Neuronal stem cell (in vitro differentiated cells): ENCODE results near the gene SDCCAG8.

ENCODE experiments used
- DNase-seq: peaks from one replicate; pipeline ENCODE4 v3.0.0-alpha.2; 2013; ENCODE audit warnings: low spot score
- H2AFZ ChIP-seq: one replicate; pipeline ENCODE4 v1.6.1; 2013; ENCODE audit warnings: mild to moderate bottlenecking, low read length, inconsistent platforms
- H2AK5ac ChIP-seq: 2 replicates; pipeline ENCODE4 v1.6.1; 2013; ENCODE audit warnings: low read depth, mild to moderate bottlenecking, inconsistent platforms, low read length, moderate library complexity, mixed read lengths
- H2BK120ac ChIP-seq: 2 replicates; pipeline ENCODE4 v1.6.1; 2013; ENCODE audit warnings: low read depth, mild to moderate bottlenecking, inconsistent platforms, low read length, moderate library complexity, mixed read lengths
- H2BK12ac ChIP-seq: one replicate; pipeline ENCODE4 v1.6.1; 2013; ENCODE audit warnings: low read length, inconsistent platforms
- H2BK15ac ChIP-seq: 2 replicates; pipeline ENCODE4 v1.6.1; 2013; ENCODE audit warnings: mild to moderate bottlenecking, low read length, inconsistent platforms, mixed read lengths
- H2BK5ac ChIP-seq: one replicate; pipeline ENCODE4 v1.6.1; 2013; ENCODE audit warnings: inconsistent platforms, mild to moderate bottlenecking, low read length, moderate library complexity
- H3K14ac ChIP-seq: one replicate; pipeline ENCODE4 v1.6.1; 2013; ENCODE audit warnings: low read length, inconsistent platforms
- H3K18ac ChIP-seq: 2 replicates; pipeline ENCODE4 v1.6.1; 2013; ENCODE audit warnings: low read length, inconsistent platforms
- H3K23ac ChIP-seq: 2 replicates; pipeline ENCODE4 v1.6.1; 2013; ENCODE audit warnings: low read depth, mild to moderate bottlenecking, mixed read lengths, low read length, inconsistent platforms; ENCODE audit not compliant: poor library complexity
- H3K27ac ChIP-seq: replicated peaks from 3 replicates; pipeline ENCODE4 v1.5.1; 2013; ENCODE audit warnings: low read length, inconsistent platforms
- H3K27me3 ChIP-seq, 3 experiments: 2 replicates each; pipeline ENCODE4 v1.6.1; 2013; ENCODE audit warnings: low read length in 3 of 3, mild to moderate bottlenecking in 2 of 3, inconsistent platforms in 1 of 3, low read depth in 1 of 3, mixed read lengths in 1 of 3, moderate library complexity in 1 of 3; ENCODE audit not compliant: control insufficient read depth in 3 of 3, insufficient read depth in 3 of 3
- H3K36me3 ChIP-seq, 2 donors: replicated peaks in 1 of 2; 2 replicates each; pipeline ENCODE4 v1.6.1; 2013; ENCODE audit warnings: low read length in 2 of 2; ENCODE audit not compliant: control insufficient read depth in 2 of 2, insufficient read depth in 2 of 2
- H3K4ac ChIP-seq: 2 replicates; pipeline ENCODE4 v1.6.1; 2013; ENCODE audit warnings: inconsistent platforms, mild to moderate bottlenecking, low read length, moderate library complexity
- H3K4me1 ChIP-seq, 2 donors: 1 replicate in 1 of 2; 2 replicates in 1 of 2; pipeline ENCODE4 v1.6.1; 2013; ENCODE audit warnings: low read length in 2 of 2, low read depth in 1 of 2; ENCODE audit not compliant: control insufficient read depth in 2 of 2, insufficient read depth in 1 of 2
- H3K4me2 ChIP-seq: one replicate; pipeline ENCODE4 v1.6.1; 2013; ENCODE audit warnings: mild to moderate bottlenecking, low read length, inconsistent platforms; ENCODE audit not compliant: insufficient read depth, poor library complexity, severe bottlenecking
- H3K4me3 ChIP-seq, 2 donors: 2 replicates each; pipeline ENCODE4 v1.5.1; 2013; ENCODE audit warnings: low read length in 2 of 2, mild to moderate bottlenecking in 2 of 2, inconsistent platforms in 1 of 2, moderate library complexity in 1 of 2
- H3K79me1 ChIP-seq: one replicate; pipeline ENCODE4 v1.6.1; 2013; ENCODE audit warnings: low read depth, mild to moderate bottlenecking, inconsistent platforms, low read length, moderate library complexity
- H3K9ac ChIP-seq: one replicate; pipeline ENCODE4 v1.6.1; 2013; ENCODE audit warnings: mild to moderate bottlenecking, low read depth, low read length, inconsistent platforms; ENCODE audit not compliant: poor library complexity
- H3K9me3 ChIP-seq, 2 donors: replicated peaks in 1 of 2; 2 replicates each; pipeline versions ENCODE3 to v1.6.1; 2013; ENCODE audit warnings: low read length in 2 of 2, mild to moderate bottlenecking in 2 of 2, inconsistent platforms in 1 of 2, low read depth in 1 of 2, mixed read lengths in 1 of 2, moderate library complexity in 1 of 2; ENCODE audit not compliant: control insufficient read depth in 2 of 2, insufficient read depth in 1 of 2
- H4K8ac ChIP-seq: one replicate; pipeline ENCODE4 v1.6.1; 2013; ENCODE audit warnings: low read depth, mild to moderate bottlenecking, inconsistent platforms, low read length, moderate library complexity
- H4K91ac ChIP-seq: one replicate; pipeline ENCODE4 v1.6.1; 2013; ENCODE audit warnings: low read length, low read depth, mild to moderate bottlenecking, inconsistent platforms; ENCODE audit not compliant: poor library complexity
- WGBS, 2 donors: extraction: QIAGEN DNeasy Blood & Tissue Kit; methylation state at CpG; one replicate each; pipeline ENCODE4 v1.1.7; 2013; ENCODE audit warnings: missing lambda C conversion rate in 2 of 2, mixed read lengths in 1 of 2; ENCODE audit not compliant: insufficient read length in 2 of 2, insufficient replicate concordance in 1 of 2; ENCODE audit errors: extremely low coverage in 2 of 2; 5-methylcytosine and 5-hydroxymethylcytosine counted together

The SDCCAG8 gene

DNA sequence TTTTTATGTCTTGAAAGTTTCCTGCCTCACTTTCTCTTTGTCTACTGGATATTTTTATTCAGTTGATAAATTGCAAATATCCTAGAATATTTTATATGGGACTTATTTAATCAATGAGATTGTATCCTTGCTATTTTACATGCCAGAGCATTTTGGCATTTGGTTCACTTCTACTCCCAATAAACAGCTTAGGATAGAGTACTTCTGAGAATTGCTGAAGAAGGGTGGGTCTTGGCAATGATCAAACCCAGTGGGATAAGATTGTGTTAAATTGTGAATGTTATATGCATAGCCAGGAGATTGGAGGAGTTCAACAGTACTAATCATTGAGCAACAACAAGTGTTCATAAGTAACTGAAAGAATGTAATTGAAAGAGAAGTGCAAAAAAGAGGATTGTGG is 60.1 kb downstream of the SDCCAG8 start:
- no peak overlapping the region for H3K23ac ChIP-seq
- H3K9ac ChIP-seq, result no peak overlapping the region
- no peak for DNase-seq
- H2AK5ac ChIP-seq, result no peak overlapping the region
- H3K27me3 ChIP-seq, result no peaks in the 10 kb centered on the region
- H4K91ac ChIP-seq, result no peak overlapping the region
- no peak overlapping the region for H2BK12ac ChIP-seq
- no peak overlapping the region for H4K8ac ChIP-seq
- no peak overlapping the region for H3K4ac ChIP-seq
- H2AFZ ChIP-seq, result peak overlapping the region; percentile 17
- no peak overlapping the region for H2BK5ac ChIP-seq
- H3K18ac ChIP-seq, result no peak overlapping the region
- no peaks in the 10 kb centered on the region for H3K9me3 ChIP-seq
- no peaks in the 10 kb centered on the region for H3K36me3 ChIP-seq
- H3K4me3 ChIP-seq, result peak overlapping the region in 1 of 2 donors; percentile 11
- H3K27ac ChIP-seq, result peak overlapping the region; percentile 77
- no peak overlapping the region for H2BK120ac ChIP-seq
- peaks cover 1 to 15% of the 10 kb centered on the region in 2 donors for H3K4me1 ChIP-seq
- no peak overlapping the region for H3K4me2 ChIP-seq
- no peak overlapping the region for H2BK15ac ChIP-seq
- H3K79me1 ChIP-seq, result no peaks in the 10 kb centered on the region
- no peak overlapping the region for H3K14ac ChIP-seq

DNA sequence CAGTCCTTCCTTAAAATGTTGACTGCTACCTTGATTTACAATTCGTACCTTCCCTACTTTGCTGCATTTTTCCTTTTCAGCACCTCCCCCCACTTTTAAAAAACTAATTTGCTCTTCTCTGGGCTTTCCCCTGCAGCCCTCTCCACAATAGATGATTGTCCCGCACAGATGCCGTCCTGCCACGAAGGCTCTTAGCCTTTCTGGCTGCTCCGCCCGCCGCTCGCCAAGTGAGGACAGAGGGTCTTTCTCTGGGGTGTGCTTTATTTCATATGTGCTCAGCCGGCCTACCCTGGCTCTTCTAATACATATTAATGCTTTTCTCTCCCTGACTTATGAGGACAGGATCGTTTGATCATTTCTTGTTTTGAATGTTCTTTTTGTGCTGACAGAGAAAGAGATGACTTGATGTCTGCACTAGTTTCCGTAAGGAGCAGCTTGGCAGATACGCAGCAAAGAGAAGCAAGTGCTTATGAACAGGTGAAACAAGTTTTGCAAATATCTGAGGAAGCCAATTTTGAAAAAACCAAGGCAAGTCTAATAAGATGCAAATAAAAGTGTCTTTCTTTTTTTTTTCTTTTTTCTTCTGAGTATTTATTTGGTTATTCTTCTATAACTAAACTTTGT is 60.6 kb downstream of the SDCCAG8 start:
- Histone ChIP-seq H3K4me1 (peaks cover 1 to 15% of the 10 kb centered on the region in 2 donors), H3K14ac (no peak overlapping the region), H3K4me3 (peak overlapping the region in 1 of 2 donors; percentile 11), H2BK120ac (no peak overlapping the region), H3K4me2 (peak overlapping the region; percentile 28), H3K18ac (no peak overlapping the region), H4K8ac (no peak overlapping the region), H3K9me3 (no peaks in the 10 kb centered on the region), H4K91ac (no peak overlapping the region), H3K4ac (no peak overlapping the region), H3K23ac (no peak overlapping the region), H2BK12ac (no peak overlapping the region), H2AFZ (peak overlapping the region; percentile 17), H3K79me1 (no peaks in the 10 kb centered on the region), H2BK5ac (no peak overlapping the region), H3K27me3 (no peaks in the 10 kb centered on the region), H2BK15ac (no peak overlapping the region), H3K9ac (no peak overlapping the region), H3K27ac (peak overlapping the region; percentile 77), H3K36me3 (no peaks in the 10 kb centered on the region), H2AK5ac (no peak overlapping the region)
- WGBS, 2 donors, result no CpG with 5 or more reads among the region's 12 CpGs
- peak; percentile 23 for DNase-seq

DNA sequence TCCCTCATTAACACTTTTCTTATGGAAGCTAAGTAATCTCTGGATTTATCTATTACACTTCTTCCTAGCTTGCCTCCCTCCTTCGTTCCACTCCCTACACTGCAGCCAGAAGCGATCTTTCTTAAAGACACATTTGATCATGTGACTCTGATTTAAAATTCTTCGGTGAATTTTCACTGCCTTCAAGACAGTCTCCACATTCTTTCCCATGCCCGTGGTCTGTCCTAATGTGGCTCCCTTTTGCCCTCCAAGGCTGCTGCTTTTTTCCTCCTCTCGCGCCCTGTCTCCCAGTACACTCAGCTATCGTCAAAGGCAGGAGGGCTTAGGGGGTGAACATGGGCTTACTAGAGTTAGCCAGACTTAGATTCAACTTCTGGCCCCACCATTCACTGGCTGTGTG is 64.4 kb downstream of the SDCCAG8 start:
- Histone ChIP-seq H2BK15ac (no peak overlapping the region), H2BK120ac (no peak overlapping the region), H3K23ac (no peak overlapping the region), H2AK5ac (no peak overlapping the region), H2BK12ac (no peak overlapping the region), H3K18ac (no peak overlapping the region), H3K27ac (no peak overlapping the region), H2BK5ac (no peak overlapping the region), H2AFZ (no peak overlapping the region), H3K79me1 (no peaks in the 10 kb centered on the region), H3K36me3 (no peaks in the 10 kb centered on the region), H3K27me3 (no peaks in the 10 kb centered on the region), H3K4me2 (no peak overlapping the region), H3K4ac (no peak overlapping the region), H4K91ac (no peak overlapping the region), H3K9ac (no peak overlapping the region), H3K4me1 (peaks cover 1 to 11% of the 10 kb centered on the region in 2 donors), H3K4me3 (no peak overlapping the region), H3K9me3 (no peaks in the 10 kb centered on the region), H3K14ac (no peak overlapping the region), H4K8ac (no peak overlapping the region)
- DNase-seq, result no peak
- no CpG with 5 or more reads among the region's 7 CpGs for WGBS, 2 donors

DNA sequence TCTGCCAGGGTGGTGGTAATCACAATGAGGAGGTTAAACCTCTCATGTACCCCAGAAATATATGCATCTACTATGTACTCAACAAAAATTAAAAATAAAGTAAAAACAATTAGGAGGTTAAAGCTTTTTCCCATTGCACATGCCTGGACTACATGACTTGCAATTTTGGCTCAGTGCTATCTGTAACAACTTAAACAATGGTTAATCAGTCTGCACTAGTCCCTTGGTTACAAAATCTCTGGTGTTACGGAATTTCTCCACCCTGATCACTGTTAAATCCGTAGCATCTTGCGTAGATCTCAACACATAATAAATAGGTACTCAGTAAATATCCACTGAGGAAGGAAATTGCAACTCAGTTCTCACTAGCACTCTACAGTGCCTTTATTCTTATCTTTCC is 66.5 kb downstream of the SDCCAG8 start:
- no peak overlapping the region for H3K4ac ChIP-seq
- no peak for DNase-seq
- H3K18ac ChIP-seq, result no peak overlapping the region
- no peaks in the 10 kb centered on the region for H3K9me3 ChIP-seq
- no peaks in the 10 kb centered on the region for H3K36me3 ChIP-seq
- H2BK5ac ChIP-seq, result no peak overlapping the region
- H3K4me1 ChIP-seq, result no peaks in the 10 kb centered on the region
- no peak overlapping the region for H4K8ac ChIP-seq
- no peaks in the 10 kb centered on the region for H3K79me1 ChIP-seq
- H2BK12ac ChIP-seq, result no peak overlapping the region
- no peak overlapping the region for H3K27ac ChIP-seq
- H3K14ac ChIP-seq, result no peak overlapping the region
- H3K9ac ChIP-seq, result no peak overlapping the region
- no peak overlapping the region for H2BK15ac ChIP-seq
- H2AFZ ChIP-seq, result no peak overlapping the region
- no peak overlapping the region for H3K4me3 ChIP-seq
- no CpG with 5 or more reads among the region's 3 CpGs for WGBS, 2 donors
- no peak overlapping the region for H4K91ac ChIP-seq
- no peaks in the 10 kb centered on the region for H3K27me3 ChIP-seq
- no peak overlapping the region for H2AK5ac ChIP-seq
- no peak overlapping the region for H2BK120ac ChIP-seq
- H3K4me2 ChIP-seq, result no peak overlapping the region
- H3K23ac ChIP-seq, result no peak overlapping the region
